Activated gamma-delta T cell (primary cell): ENCODE data around the gene CDC14A.

Experiments used
- DNase-seq: peaks from one replicate; lab custom pipeline; 2025; lab: John Stamatoyannopoulos, UW

The CDC14A gene

GRCh38 chr1:100538913-100539835 lies 186.9 kb downstream of the CDC14A start:
- DNase-seq: no peak

GRCh38 chr1:100539836-100540536 lies 187.7 kb downstream of the CDC14A start:
- DNase-seq: no peak

- no peak for DNase-seq
These were observed 190.0 kb downstream of the CDC14A start for GRCh38 chr1:100542285-100542684.

- DNase-seq: no peak
These were observed 191.3 kb downstream of the CDC14A start for GRCh38 chr1:100543640-100544039.

- DNase-seq: no peak
These were observed 192.5 kb downstream of the CDC14A start for GRCh38 chr1:100544791-100545190.

GRCh38 chr1:100545855-100546254 lies 193.5 kb downstream of the CDC14A start:
- DNase-seq: no peak

GRCh38 chr1:100552031-100552430 lies 199.7 kb downstream of the CDC14A start:
- no peak for DNase-seq

- DNase-seq: no peak
These were observed 200.6 kb downstream of the CDC14A start for GRCh38 chr1:100552922-100553321.

- no peak for DNase-seq
These were observed 203.9 kb downstream of the CDC14A start for GRCh38 chr1:100556181-100556580.

GRCh38 chr1:100556925-100557605 lies 204.8 kb downstream of the CDC14A start:
- DNase-seq: no peak

- no peak for DNase-seq
These were observed 205.3 kb downstream of the CDC14A start for GRCh38 chr1:100557606-100557953.

GRCh38 chr1:100565533-100565932 lies 213.2 kb downstream of the CDC14A start:
- no peak for DNase-seq

- no peak for DNase-seq
These were observed 213.8 kb downstream of the CDC14A start for GRCh38 chr1:100565937-100566699.

- DNase-seq: no peak
These were observed 214.8 kb downstream of the CDC14A start for GRCh38 chr1:100567062-100567461.
